GM18499 (cell line): ENCODE data around the gene SCAMP2.

Experiments used
- ATAC-seq: cut with Tn5 transposase; IDR thresholded peaks from one replicate; pipeline ENCODE4 v1.9.1; 2021; ENCODE audit warnings: moderate number of reproducible peaks; ENCODE audit not compliant: insufficient read depth, unreplicated experiment

Gene SCAMP2

DNA sequence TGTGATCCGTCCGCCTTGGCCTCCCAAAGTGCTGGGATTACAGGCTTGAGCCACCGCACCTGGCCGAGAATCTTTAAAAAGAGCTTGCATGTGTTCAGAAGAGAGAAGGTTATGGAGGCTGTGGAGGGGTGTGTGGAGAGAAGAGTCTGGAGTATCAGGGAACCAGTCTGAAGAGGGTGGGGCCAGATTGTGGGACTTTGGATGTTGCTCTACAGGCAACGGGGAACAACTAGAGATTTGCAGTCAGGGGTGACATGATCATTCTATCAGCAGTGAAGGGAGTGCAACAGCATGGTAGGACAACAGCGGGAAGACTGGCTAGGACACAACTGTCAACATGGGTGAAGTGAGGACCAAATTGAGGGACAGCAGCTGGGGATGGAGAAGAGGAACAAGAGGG, 8.9 kb downstream of the SCAMP2 start:
- no peak for ATAC-seq

DNA sequence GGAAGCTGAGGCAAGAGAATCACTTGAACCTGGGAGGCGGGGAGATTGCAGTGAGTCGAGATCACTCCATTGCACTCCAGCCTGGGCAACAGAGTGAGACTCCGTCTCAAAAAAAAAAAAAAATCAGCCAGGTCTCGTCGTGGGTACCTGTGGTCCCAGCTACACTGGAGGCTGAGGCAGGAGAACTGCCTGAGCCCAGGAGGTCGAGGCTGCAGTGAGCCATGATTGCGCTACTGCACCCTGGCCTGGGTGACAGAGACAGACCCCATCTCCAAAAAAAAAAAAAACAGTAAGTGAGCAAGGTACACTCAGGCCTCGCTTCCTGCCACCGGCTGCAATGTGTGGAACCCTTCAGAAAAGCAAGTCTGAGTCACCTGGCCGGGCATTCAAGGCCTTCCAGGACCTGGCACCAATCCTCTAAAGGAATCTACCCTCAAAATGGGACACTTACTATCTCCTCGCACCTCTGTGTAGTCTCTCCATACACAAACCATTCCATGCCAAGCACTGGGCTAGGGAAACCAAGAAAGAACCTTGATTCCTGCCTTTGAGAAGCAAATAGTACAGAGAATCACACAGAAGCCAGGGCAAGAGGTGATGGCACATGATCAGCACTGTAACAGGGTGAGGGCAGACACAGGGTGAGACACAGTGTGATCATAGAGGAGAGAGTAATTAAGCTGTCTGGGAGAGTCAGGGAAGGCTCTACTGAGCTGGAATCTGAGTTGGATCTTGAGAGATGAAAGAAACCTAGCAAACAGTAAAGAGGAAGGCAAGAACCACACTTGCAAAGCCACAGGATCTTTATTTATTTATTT, 9.7 kb downstream of the SCAMP2 start:
- ATAC-seq, result no peak

DNA sequence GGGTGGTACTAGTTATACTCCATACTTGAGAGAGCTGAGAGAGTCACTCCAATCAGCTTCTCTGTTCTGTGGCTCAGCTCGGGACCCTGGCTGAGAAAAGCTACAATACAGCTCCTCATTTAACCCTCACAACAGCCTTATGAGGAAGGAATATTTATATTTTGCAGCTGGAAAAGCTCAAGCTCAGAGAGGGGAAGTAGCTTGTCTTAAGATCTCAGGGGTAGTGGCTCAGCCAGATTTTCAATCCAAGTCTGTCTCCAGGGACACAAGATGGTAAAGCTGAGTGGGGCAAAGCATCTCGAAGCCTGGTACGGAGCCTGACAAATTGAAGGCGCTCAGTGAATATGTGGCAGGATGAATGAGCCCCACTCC, 14.8 kb downstream of the SCAMP2 start:
- ATAC-seq, result no peak

DNA sequence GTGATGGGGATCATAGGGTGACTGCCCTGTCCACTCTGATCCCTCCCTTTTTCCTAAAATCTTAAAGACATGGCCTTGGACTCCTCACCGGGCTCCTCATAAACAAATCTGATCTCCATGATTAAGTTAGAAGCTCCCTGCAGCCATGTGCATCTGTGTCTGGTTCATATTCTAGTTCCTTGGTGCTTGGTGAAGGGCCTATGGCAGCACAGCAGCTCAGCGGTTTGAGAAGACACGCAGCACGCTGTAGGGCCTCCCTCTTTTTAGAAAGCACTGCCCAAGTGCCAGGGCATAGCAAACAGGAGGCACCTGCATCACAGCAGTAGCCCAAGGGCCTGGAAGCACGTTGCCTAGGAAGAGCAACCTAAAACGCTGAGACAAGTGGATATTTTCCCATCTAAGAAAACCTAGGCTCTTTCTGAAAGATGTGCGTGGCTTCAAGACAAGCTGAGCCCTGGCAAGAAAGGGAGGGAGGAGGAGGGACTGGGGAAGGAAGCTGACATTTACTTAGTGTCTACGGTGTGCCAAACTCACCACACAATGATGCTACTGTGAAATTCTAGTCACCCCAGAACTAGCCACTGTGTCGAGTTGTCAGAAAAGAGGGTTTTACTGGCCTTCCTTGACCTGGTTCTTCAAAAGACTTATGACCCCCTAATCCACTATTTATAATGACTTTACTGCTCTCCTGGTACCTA, 15.3 kb downstream of the SCAMP2 start:
- no peak for ATAC-seq

DNA sequence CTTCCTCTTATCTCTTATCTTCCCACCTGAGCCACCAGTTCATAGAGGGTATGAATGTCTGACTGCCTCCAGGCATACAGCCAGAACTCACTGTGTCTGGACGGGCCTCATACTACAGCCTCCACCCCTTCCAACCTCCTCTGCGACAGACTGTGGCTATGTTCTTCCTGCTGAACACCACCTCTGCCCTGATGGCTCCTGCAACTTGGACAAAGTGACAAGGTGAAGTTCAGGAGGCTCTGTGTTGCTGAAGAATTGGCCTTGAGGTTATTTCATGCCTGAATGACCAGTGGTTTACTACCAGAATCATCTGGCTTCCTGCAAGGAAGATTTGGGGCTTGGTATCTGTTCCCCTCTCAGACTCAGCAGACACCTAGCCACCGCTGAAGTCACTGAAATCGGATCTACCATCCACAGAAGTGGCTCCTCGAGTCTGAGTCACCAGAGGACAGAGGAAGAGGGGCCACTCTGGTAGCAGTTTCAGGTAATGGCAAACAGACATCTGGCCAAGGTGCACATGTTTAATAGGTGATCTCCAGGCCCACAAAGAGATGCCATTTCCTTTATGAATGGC, 16.0 kb downstream of the SCAMP2 start:
- no peak for ATAC-seq

DNA sequence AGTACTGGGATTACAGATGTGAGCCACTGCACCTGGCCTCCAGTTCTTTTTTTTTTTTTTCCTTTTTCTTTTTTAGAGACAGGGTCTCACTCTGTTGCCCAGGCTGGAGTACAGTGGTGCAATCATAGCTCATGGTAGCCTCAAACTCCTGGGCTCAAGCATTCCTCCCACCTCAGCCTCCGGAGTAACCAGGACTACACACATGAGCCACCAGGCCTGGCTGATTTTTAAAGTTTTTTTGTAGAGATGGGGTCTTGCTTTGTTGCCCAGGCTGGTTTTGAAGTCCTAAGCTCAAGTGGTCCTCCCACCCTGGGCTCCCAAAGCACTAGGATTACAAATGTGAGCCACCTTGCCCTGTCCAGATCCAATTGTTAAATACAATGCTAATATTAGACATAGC, 16.6 kb downstream of the SCAMP2 start:
- no peak for ATAC-seq

DNA sequence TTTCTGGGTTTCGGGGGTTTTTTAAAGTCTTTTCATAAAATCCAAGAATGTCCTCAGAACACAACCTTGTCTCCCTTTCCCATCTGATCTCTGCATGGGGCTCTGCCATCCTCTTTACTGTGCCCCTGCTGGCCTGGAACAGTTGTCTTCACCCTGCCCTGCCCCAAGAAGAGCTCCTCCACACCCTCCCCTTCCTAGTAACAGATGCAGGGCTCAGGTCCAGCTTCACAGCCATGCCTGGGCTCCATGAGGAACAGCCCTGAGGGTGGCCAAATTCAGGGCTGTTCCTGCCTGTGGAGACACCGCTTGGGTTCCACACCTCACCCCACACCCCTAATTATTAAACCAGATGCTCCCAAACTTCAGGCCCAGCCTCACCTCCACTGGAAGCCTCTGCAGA, 17.3 kb downstream of the SCAMP2 start:
- no peak for ATAC-seq

DNA sequence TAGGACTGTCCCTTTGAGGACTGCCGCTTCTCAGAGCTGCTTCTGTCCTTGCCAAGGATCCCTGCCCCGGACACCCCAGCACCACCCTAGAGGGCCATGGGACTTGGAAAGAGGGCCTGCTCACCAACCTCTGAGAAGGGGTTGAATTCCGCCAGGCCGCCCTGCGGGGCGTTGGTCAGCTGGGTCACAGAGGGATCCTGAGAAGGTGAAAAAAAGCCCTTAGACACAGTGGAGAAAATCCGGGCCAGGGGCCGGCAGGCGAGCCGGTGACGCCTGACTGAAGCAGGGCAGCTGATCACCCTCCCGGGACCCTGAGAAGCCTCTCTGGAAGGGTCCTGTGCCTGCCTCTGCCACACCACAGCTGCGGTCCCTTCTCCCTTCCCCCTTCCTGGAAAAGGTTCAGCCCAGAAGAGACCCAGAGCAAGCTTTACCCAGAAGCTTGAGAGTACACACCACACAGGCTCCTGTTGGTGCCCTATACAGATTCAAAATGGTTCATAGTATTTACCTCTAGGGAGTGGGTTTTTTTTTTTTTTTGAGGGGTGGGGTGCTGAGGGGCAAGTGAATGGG, 18.6 kb downstream of the SCAMP2 start:
- no peak for ATAC-seq

DNA sequence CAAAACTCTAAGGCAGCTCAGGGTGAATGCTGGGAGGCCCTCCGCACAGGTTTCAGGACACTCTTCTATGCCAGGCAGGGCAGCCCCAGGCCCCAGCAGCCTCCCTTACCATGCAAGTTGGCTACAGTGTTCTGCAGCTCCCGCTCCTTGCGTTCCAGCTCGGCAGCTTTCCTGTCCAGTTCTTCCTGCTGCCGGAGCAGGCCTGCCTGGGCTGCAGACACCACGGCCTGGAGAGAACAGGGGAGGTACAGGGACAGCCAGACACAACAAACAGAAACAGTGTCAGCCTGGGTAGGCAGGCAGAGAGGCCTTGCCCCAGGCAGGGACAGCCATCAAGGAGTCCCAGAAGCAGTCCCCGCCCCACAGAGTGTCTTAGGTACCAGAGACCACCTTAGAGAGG, 21.2 kb downstream of the SCAMP2 start:
- ATAC-seq, result no peak

DNA sequence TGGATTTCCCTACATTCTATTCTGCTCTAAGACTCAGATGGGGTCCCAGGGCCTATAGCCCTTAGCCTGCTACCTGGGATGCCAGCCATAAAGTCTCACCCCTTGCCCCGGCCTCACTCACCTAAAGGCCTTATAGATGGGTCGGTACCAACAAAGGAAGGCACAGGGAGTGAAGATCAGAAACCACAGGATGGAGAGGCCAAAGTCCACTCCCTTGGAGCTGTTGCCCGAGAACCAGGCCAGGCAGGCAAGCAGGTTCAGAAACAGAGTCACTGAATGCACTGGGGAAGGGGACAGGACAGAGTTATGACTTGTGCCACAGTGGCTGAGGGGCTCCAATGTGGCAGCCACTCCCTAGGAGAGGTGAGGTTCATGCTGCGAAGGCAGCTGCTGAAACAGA, 22.8 kb downstream of the SCAMP2 start:
- ATAC-seq, result no peak

DNA sequence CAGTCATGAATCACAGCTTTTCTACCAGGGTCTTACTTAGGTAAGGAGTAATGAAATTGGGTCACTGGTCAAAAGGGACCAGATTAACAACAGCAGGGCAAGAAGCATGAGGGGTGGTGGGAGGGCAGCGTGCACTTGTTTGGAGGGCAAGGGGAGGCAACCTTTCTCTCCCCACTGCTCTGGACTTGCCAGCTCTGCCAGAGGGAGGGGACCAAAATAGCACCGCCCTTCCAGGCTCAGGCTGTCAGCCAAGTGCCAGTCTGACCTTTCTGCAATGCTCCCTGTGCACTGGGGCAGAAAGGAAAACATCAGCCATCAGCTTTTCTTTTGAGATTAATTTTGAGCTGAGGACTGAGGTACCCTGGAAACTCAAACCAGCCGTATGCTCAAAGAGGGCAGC, 25.7 kb downstream of the SCAMP2 start:
- ATAC-seq, result no peak

DNA sequence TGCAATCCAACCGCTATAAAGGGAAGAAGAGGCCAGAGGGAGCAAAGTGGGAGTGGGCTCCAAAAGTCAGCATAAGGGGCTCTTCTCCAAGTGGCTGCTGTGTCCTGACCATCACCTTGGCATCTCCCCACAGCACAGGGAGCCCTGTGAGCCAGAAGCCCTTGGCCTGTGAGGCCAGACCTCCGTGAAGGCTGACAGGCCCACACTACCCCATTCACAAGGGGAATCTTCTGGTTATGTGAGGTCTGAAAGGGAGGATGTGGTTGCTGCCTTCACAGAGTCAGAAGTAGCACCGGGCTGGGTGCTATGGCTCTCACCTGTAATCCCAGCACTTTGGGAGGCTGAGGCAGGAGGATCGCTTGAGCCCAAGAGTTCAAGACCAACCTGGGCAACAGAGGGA, 27.6 kb downstream of the SCAMP2 start:
- no peak for ATAC-seq

DNA sequence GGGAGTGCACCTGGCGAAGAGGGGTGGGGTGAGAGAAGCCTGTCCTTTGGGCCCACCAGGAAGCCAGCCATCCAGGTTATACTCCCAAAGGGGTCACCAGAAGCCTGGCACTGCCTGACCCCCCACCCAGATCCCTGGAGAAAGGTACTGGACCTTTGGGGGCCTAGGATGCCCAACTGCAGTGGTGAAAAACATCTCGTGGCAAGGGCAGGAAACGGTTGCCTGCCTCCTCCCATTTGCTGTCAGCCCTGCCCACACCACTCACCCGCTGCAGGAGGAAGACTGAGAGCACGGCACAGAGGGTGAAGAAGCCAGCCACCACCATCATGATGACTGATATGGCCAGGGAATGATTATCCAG, 28.0 kb downstream of the SCAMP2 start:
- no peak for ATAC-seq

DNA sequence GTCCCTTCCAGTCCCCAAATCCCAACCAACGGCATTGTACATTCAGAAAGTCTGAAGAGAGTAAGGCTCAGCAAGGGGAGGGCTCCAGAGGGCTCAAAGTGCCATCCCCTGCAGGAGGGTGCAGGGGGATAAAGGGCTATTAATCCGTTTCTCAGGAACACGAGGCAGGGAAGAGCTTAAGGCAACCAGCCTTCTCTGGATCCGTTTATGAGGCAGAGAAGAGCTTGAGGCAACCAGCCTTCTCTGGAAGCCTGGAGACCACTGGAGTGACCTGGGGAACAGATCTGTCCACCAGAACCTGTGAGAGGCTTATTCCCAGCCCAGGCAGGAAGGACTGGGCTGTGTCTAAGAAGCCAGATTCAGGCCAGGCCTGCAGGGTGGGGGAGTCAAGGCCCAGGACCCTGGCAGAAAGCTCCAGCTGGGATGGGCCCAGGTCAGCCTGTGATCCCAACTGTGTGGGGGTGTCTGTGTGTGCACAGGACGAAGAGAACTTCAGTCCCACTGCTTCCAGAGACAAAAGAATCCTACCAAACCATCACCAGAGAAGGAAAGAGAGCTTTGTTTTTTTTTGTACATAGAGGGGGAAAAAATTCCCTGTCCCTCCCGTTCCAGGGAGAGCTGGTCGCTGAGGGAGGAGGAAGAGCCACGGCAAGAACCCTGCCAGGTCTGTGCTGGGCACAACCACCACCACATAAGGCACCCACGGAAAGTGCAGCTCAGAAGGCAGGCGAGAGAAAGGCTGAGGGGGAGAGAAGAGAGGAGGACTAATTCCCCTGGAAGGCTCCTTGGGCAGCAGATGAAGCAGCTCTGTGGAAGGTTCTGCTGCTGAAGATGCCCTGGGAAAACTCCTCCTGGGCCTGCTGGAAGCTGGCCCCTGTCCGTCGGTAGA, 28.6 kb downstream of the SCAMP2 start:
- ATAC-seq, result no peak

DNA sequence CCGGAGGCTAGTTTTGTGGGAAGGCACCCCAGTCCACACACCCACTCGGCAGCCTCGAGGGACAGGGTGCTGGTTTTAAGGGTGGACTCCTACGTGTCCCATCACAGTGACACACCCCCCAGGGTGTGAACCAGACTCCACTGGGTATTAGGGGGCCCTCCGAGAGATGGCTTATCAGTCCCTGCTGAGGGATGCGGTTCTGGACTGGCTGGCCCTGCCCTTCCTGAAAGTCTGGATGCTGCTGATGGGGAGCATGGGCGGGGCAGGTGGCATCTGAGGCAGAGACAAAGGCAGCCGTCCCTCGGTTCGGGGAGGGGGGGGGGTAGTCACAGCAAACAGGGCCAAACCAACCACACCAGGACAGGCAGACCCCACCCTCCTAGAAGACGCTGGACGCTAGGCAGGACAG, 29.3 kb downstream of the SCAMP2 start:
- no peak for ATAC-seq

DNA sequence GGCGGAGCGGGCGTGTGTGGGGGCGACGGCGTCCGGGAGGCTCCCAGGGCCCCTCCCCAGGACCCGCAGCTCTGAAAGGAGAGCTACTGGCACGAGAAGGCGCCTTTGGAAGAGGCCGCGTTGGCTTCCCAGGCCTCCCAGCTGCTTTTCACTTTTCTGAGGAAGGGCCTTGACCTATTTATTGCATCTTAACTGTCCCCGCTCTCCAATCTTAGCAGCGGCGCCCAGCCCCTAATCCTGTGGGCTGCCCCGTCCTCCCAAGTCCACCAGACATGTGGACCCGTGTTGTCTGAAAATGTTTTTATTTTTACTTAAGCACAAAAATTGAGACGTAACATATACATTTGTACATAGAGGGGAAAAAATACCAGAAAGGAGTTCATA, 29.7 kb downstream of the SCAMP2 start:
- no peak for ATAC-seq

DNA sequence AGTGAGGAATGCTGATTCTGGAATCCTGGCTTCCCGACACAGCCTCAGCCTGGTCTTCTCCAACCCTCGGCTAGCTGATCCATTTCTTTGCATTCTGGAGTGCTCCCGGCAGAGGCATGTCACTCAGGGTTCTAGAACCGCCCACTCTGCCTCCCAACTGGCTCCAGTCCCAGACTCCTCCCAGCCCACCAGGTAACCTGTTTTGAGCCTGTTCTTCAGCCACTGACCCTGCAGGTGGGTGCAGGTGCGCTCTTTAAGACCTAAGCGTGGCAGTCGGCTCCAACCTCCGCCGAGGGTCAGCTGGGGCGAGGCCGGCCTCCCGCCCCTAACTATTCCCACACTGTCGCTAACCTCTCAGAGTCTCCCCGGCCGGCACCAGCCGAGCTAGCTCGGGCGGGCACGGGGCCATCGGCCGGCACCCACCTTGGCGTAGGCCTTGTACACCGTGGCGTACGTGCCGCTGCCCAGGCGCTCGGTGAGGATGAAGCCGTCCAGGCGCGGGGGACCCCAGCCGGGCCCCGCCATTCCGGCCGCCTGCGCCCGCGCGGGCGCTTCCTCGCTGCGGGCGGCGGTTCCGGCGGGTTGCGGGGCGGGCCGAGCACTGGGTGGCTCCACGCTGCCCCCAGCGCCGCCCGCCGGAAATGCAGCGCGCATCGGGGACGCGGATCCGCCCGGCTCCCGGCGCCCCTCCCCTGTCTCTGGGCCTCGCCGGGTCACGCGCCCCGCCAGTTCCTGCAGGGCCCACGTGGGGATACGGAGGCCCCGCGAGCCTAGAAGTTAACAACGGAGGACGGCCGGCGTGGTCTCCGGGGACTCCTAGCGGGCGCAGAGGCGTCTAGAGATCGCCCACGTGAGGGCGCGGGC, 30.4 kb downstream of the SCAMP2 start, which contains the start of gene ULK3:
Gene ULK3 (minus strand): TSS at position 576 of the 864 bp plus-strand sequence. CDS start 51 bp downstream, at position 525.
- ATAC-seq, result no peak

DNA sequence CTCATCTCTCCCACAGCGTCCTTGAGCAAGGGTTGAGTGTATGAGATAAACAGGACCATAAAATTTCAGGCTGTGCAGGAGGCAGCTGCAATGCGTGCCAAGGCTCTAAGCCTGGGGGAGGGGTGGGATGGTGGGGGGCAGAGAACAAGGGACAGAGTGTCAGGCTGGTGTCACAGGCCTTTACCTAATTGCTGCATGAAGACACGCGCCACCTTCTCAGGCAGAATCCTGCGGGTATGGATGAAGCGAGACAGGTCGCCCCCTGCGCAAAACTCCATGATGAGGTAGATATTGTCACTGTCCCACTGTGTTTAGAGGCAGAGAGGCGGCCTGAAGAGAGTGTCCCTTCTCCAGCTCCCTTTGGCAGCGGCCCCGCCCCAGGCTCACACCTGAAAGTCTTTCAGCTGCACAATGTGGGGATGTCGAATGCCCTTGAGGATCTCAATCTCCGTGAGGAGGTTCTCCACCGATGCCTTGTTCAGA, 31.2 kb downstream of the SCAMP2 start:
- no peak for ATAC-seq
